Spleen (tissue), 13 donors: Measurements from ENCODE around the gene MYO18A. TPM values are rescaled to one million over a fixed set of nuclear protein-coding genes. Genes with fewer than 3 reads are reported as not detected.
"Not testable (repeated sequence)": the region's sequence is repeated elsewhere in the genome, so short reads cannot be mapped to it uniquely, and the experiment has no call there.

Source experiments
- DNase-seq: peaks from one replicate; pipeline ENCODE4 v3.0.0-alpha.2; 2020
- H3K27ac ChIP-seq, 8 donors: fragments of 200-600 bp; sonication (generic) in 7 of 8; 1 replicate in 4 of 8; 2 replicates in 4 of 8; pipeline versions ENCODE4 v1.5.0 to v1.8.0; 2016 to 2021; ENCODE audit warnings: inconsistent platforms in 4 of 8, mild to moderate bottlenecking in 4 of 8, moderate library complexity in 1 of 8
- H3K27me3 ChIP-seq, 7 donors: fragments of 200-600 bp; sonication (generic) in 6 of 7; replicated peaks in 1 of 7; 1 replicate in 4 of 7; 2 replicates in 3 of 7; pipeline versions ENCODE4 v1.5.0 to v1.8.0; 2016 to 2021; ENCODE audit warnings: inconsistent platforms in 3 of 7, mild to moderate bottlenecking in 1 of 7
- H3K36me3 ChIP-seq, 6 donors: fragments of 200-600 bp; sonication (generic) in 5 of 6; 1 replicate in 4 of 6; 2 replicates in 2 of 6; pipeline versions ENCODE4 v1.5.0 to v1.8.0; 2016 to 2021; ENCODE audit warnings: inconsistent platforms in 2 of 6
- H3K4me1 ChIP-seq, 6 donors: fragments of 200-600 bp; sonication (generic) in 5 of 6; 1 replicate in 3 of 6; 2 replicates in 3 of 6; pipeline versions ENCODE4 v1.5.0 to v1.8.0; 2016 to 2021; ENCODE audit warnings: inconsistent platforms in 3 of 6
- H3K4me3 ChIP-seq, 8 donors: fragments of 200-600 bp; sonication (generic) in 7 of 8; 1 replicate in 4 of 8; 2 replicates in 4 of 8; pipeline versions ENCODE4 v1.5.0 to v1.8.0; 2016 to 2021; ENCODE audit warnings: inconsistent platforms in 4 of 8, mild to moderate bottlenecking in 4 of 8, moderate library complexity in 2 of 8
- H3K9me3 ChIP-seq, 8 donors: fragments of 200-600 bp; sonication (generic) in 7 of 8; 1 replicate in 4 of 8; 2 replicates in 4 of 8; pipeline versions ENCODE4 v1.5.0 to v1.8.0; 2016 to 2021; ENCODE audit warnings: inconsistent platforms in 4 of 8
- CTCF ChIP-seq, 11 experiments: fragments of 200-600 bp in 7 of 11; fragments of 450-650 bp in 4 of 11; sonication (generic) in 4 of 11; IDR thresholded peaks in 8 of 11; conservative IDR thresholded peaks in 3 of 11; 1 replicate in 7 of 11; 2 replicates in 4 of 11; pipeline versions ENCODE4 v1.4.0 to v1.8.0; 2016 to 2021; ENCODE audit warnings: antibody characterized with exemption in 11 of 11, inconsistent platforms in 4 of 11, mild to moderate bottlenecking in 1 of 11
- POLR2A ChIP-seq, 3 donors: fragments of 450-650 bp; IDR thresholded peaks; one replicate each; pipeline ENCODE4 v1.5.1; 2017; ENCODE audit warnings: antibody characterized with exemption in 3 of 3, mild to moderate bottlenecking in 1 of 3
- POLR2AphosphoS5 ChIP-seq, 3 donors: sonication (generic); formaldehyde crosslinking; IDR thresholded peaks; one replicate each; pipeline ENCODE4 v1.5.1; 2017; ENCODE audit warnings: antibody characterized with exemption in 3 of 3
- WGBS, 5 donors: extraction: QIAGEN DNeasy Blood & Tissue Kit in 3 of 5; methylation state at CpG; one replicate each; pipeline versions ENCODE4 v1.1.5 to v1.1.7; 2013 to 2018; 5-methylcytosine and 5-hydroxymethylcytosine counted together
- intact Hi-C: fragments of 100-400 bp; cut with DNase I; formaldehyde crosslinking; loops from one replicate; pipeline ENCODE4 v1.15.0; 2023; ENCODE audit warnings: low total_unique reads
- long read RNA-seq, 2 donors: transcript quantifications; one replicate each; lab custom pipeline, GENCODE V29; 2026
- polyA plus RNA-seq, 3 donors: library from polyadenylated mRNA; stranded (reverse); fragments of 200-250 nt; gene quantifications; one replicate each; pipeline ENCODE4 v1.2.1, GENCODE V29; 2013
- total RNA-seq, 7 donors: library from RNA; depleted of rRNA in 3 of 7; stranded (reverse); fragments of >200 nt in 3 of 7; fragmentation: NEBNext Ultra II Directional in 4 of 7; extraction: Animal tissue kit (Norgen Biotek cat#: 25700) in 4 of 7; gene quantifications; one replicate each; pipeline versions ENCODE4 v1.1.0 to v1.2.1, GENCODE V29; 2016 to 2021
- donor health status: healthy with polysubstance abuse.
- donor health status: DM: no; HTN: no; CAD: no; lungs with moderate emphysema.
- donor health status: DM: no; HTN: no; CAD: no.
- donor health status: Bipolar disorder and iron deficiency.
- donor health status: healthy.
- donor health status: DM: no; HTN: no; CAD: no.
- donor health status: DM: yes; HTN: yes; CAD: no.

MYO18A gene, protein sequence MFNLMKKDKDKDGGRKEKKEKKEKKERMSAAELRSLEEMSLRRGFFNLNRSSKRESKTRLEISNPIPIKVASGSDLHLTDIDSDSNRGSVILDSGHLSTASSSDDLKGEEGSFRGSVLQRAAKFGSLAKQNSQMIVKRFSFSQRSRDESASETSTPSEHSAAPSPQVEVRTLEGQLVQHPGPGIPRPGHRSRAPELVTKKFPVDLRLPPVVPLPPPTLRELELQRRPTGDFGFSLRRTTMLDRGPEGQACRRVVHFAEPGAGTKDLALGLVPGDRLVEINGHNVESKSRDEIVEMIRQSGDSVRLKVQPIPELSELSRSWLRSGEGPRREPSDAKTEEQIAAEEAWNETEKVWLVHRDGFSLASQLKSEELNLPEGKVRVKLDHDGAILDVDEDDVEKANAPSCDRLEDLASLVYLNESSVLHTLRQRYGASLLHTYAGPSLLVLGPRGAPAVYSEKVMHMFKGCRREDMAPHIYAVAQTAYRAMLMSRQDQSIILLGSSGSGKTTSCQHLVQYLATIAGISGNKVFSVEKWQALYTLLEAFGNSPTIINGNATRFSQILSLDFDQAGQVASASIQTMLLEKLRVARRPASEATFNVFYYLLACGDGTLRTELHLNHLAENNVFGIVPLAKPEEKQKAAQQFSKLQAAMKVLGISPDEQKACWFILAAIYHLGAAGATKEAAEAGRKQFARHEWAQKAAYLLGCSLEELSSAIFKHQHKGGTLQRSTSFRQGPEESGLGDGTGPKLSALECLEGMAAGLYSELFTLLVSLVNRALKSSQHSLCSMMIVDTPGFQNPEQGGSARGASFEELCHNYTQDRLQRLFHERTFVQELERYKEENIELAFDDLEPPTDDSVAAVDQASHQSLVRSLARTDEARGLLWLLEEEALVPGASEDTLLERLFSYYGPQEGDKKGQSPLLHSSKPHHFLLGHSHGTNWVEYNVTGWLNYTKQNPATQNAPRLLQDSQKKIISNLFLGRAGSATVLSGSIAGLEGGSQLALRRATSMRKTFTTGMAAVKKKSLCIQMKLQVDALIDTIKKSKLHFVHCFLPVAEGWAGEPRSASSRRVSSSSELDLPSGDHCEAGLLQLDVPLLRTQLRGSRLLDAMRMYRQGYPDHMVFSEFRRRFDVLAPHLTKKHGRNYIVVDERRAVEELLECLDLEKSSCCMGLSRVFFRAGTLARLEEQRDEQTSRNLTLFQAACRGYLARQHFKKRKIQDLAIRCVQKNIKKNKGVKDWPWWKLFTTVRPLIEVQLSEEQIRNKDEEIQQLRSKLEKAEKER (N-terminal part only)
- total RNA-seq, result 100 to 1,000 TPM in 2 of 7 donors, 10 to 100 TPM in 5; 57.6 to 114 (median 85.5) TPM
- 10 to 100 TPM; 24.2 to 55.0 (median 44.5) TPM for polyA plus RNA-seq
- long read RNA-seq, donor 1, result 0 reads
- long read RNA-seq, donor 2, partial matches to known transcripts, result 5 of 6 reads
- long read RNA-seq, donor 2, other reads (novel, unspliced or antisense), result 0 of 6 reads

DNA sequence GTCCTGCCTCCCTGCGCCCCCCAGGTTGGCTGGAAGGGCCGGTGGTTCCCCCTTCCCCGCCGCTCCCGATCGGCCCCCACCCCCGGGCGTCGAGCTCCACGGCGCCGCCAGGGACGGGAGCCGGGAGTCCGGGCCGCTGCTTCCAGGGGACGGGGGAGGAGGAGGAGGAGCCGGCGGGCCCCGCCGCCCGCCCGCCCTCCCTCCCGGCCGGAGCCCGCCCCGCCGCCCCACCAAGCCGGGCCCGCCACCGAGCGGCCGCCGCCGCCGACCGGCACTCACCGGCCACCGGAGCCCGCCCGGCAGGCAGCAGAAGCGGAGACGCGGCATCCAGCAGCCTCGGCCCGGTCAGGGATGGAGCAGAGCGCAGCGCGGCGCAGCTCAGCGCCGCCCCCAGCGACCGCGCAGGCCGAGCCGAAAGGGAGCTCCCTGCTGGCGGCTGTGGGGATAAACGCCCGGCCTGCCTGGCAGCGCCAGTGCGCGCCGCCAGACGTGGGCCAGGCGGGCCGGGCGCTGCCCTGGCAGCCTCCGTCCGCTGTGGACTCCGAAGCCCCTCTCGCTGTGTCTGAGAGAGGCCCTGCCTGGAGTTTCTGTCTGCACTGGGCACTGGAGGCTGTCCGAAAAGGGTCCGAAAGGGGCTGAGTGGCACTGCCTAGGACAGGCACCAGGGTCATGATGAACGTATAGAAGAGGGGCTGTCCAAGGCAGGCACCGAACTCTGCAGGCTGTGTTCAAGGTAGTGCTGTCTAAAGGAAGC lies at the start of gene MYO18A:
MYO18A (minus strand) TSS at position 365 of the 754 bp plus-strand sequence. CDS start 13,458 bp downstream, outside the sequence.
- Histone ChIP-seq H3K9me3 (no peaks in the 10 kb centered on the region), H3K27ac (peak within 1 kb of the TSS; percentile 70 to 88 (median 78)), H3K27me3 (peaks cover 0 to 24% (median 0%) of the 10 kb centered on the region in 7 donors), H3K4me1 (peaks cover 23 to 58% (median 44%) of the 10 kb centered on the region in 6 donors), H3K4me3 (peak within 1 kb of the TSS; percentile 30 to 77 (median 44)), H3K36me3 (no peaks in the 10 kb centered on the region)
- peak; percentile 96 for DNase-seq
- intact Hi-C loops, result no loop called here
- 1 to 3% (median 2%) methylated on average over 42 to 76 of the region's 76 CpGs for WGBS, 5 donors
- TF ChIP-seq POLR2A (IDR thresholded peaks at IDR 0.05) (no peak), CTCF (IDR thresholded peaks at IDR 0.05 in 8 of 11, conservative IDR thresholded peaks at IDR 0.05 in 3 of 11) (peak; percentile 77 to 96 (median 92)), POLR2AphosphoS5 (IDR thresholded peaks at IDR 0.05) (peak; percentile 28 to 75 (median 62))

- intact Hi-C loops, result no loop called here
- no peaks in the 10 kb centered on the region for H3K36me3 ChIP-seq
- DNase-seq, result no peak
- H3K27me3 ChIP-seq, result no peaks in the 10 kb centered on the region
- H3K9me3 ChIP-seq, result no peaks in the 10 kb centered on the region
- TF ChIP-seq POLR2AphosphoS5 (IDR thresholded peaks at IDR 0.05) (no peak), CTCF (IDR thresholded peaks at IDR 0.05 in 8 of 11, conservative IDR thresholded peaks at IDR 0.05 in 3 of 11) (no peak), POLR2A (IDR thresholded peaks at IDR 0.05) (no peak)
- no peak overlapping the region for H3K27ac ChIP-seq
- no peak overlapping the region for H3K4me3 ChIP-seq
- no peaks in the 10 kb centered on the region for H3K4me1 ChIP-seq
Observed at GRCh38 chr17:29225396-29225795, 45.2 kb upstream of the MYO18A start.

GRCh38 chr17:29221338-29221737 lies 41.1 kb upstream of the MYO18A start:
- H3K27ac ChIP-seq, intact Hi-C loops, H3K4me3 ChIP-seq, H3K4me1 ChIP-seq, H3K9me3 ChIP-seq, H3K36me3 ChIP-seq, H3K27me3 ChIP-seq, DNase-seq: not testable (repeated sequence)
- 93 to 98% (median 95%) methylated on average over 10 to 11 of the region's 11 CpGs for WGBS, 5 donors
